GM23248 (cell line): ENCODE data around the gene TTBK1.

Source experiments
- EZH2 ChIP-seq: fragments of 200-600 bp; sonication (generic); IDR thresholded peaks from 2 replicates; pipeline ENCODE4 v1.6.1; 2018; ENCODE audit warnings: antibody characterized with exemption, mild to moderate bottlenecking; ENCODE audit not compliant: insufficient read depth, poor library complexity, severe bottlenecking
- EZH2phosphoT487 ChIP-seq: fragments of 200-600 bp; sonication (generic); IDR thresholded peaks from 2 replicates; pipeline ENCODE4 v1.6.1; 2018; ENCODE audit warnings: antibody characterized with exemption, moderate library complexity, mild to moderate bottlenecking, low read depth; ENCODE audit not compliant: insufficient read depth

DNA sequence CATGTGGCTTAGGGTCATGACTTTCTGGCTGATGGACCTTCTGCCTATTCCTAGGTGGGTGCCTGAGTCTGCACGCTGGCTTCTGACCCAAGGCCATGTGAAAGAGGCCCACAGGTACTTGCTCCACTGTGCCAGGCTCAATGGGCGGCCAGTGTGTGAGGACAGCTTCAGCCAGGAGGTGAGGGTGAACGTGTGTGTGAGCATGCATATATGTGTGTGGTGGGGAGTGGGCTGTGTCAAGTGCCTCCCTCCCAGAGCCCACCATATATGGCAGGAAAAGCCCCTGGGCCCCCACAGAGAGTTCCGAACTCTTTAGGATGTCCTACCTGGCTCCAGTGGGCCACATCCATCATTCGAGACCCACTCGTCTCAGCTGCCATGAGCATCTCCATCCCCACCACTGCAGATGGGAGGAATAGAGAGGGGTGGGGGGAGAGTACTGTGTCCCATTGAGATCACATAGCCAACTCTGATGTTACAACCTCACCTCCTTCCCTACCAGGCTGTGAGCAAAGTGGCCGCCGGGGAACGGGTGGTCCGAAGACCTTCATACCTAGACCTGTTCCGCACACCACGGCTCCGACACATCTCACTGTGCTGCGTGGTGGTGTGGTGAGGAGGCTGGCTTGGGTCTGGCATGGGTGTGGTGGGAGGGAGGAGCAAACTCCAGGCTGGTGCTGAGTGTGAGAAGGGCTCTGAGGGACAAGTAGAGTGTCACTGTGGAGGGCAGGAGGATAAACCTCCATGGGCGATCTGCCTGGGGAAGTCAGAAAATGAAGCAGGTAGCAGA lies 58.0 kb downstream of the TTBK1 start:
- TF ChIP-seq EZH2: no peak
- no peak for TF ChIP-seq EZH2phosphoT487
